IPS-18c (cell line): ENCODE data around the gene TJP2.
A peak's percentile ranks its signal among the peaks of the same experiment; 100 is the strongest.
"Not testable (repeated sequence)": the region's sequence is repeated elsewhere in the genome, so short reads cannot be mapped to it uniquely, and the experiment has no call there.

ENCODE experiments used
- H3K4me3 ChIP-seq: 2 replicates; pipeline ENCODE4 v1.7.0; 2013; ENCODE audit warnings: low read depth, mild to moderate bottlenecking, low read length, moderate library complexity; ENCODE audit not compliant: insufficient read depth
- H3K9me3 ChIP-seq: one replicate; pipeline ENCODE4 v1.6.1; 2013; ENCODE audit warnings: mild to moderate bottlenecking, low read length, moderate library complexity; ENCODE audit not compliant: control insufficient read depth, insufficient read depth

The TJP2 gene

GRCh38 chr9:69153707-69154521, 20.2 kb upstream of the TJP2 start:
- no peaks in the 10 kb centered on the region for H3K9me3 ChIP-seq

DNA sequence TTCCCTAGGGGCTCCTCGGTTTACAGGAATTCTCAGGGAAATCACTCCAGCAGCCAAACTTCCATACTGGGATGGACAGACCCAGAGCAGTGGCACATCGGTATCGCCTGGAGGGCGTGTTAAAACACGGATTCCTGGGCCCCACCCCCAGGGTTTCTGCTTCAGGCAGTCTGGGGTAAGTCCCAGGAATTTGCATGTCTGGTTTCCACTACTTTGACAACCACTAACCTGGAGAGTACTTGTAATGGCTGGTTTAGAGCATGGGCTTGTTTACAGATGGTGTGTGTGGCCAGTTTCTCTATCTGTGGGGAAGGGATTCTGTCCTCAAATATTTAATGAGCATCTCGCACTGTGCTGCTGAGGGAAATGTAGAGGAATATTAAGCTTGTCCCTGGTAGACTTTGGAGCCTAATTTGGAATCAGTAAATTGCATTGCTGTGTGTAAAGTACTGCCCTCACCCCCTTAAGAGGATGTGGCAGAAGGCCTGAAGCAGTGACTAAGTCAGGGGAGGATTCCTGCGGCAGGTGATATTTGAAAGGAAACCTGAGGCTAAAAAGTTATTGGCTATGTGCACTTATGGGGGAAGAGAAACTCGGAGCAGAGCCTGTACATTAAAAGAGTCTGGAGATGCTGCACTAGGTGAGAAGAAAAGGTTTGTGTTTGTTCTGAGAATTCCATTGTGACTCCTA, 18.6 kb upstream of the TJP2 start:
- Histone ChIP-seq H3K4me3 (no peak overlapping the region), H3K9me3 (no peaks in the 10 kb centered on the region)

More at GRCh38 chr9:69153707-69154521, 20.2 kb upstream of the TJP2 start:
- no peak overlapping the region for H3K4me3 ChIP-seq

- H3K4me3 ChIP-seq: no peak overlapping the region
- H3K9me3 ChIP-seq: no peaks in the 10 kb centered on the region
These were observed 16.2 kb upstream of the TJP2 start for GRCh38 chr9:69157751-69158466.

- Histone ChIP-seq H3K4me3 (no peak overlapping the region), H3K9me3 (no peaks in the 10 kb centered on the region)
These were observed 15.6 kb upstream of the TJP2 start for GRCh38 chr9:69158471-69158870.

DNA sequence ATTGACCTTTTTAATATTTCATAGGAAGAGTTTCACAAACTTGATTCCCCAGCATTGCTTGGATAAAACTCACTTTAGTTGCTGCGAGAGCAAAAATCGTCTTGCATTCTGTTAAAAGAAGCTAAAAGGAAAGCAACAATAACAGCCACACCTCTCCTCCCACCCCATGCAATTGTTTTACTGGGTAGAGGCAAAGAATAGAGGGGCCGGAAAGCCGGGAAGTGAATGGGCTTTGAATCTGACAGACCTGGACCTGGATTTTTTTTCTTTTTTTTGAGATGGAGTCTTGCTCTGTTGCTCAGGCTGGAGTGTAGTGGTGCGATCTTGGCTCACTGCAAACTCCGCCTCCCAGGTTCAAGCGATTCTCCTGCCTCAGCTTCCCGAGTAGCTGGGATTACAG, 9.5 kb upstream of the TJP2 start:
- H3K9me3 ChIP-seq, H3K4me3 ChIP-seq: not testable (repeated sequence)

GRCh38 chr9:69165581-69165980, 8.5 kb upstream of the TJP2 start:
- no peaks in the 10 kb centered on the region for H3K9me3 ChIP-seq
- H3K4me3 ChIP-seq: no peak overlapping the region

GRCh38 chr9:69168709-69169217, 5.3 kb upstream of the TJP2 start:
- Histone ChIP-seq H3K9me3 (no peaks in the 10 kb centered on the region), H3K4me3 (no peak overlapping the region)

DNA sequence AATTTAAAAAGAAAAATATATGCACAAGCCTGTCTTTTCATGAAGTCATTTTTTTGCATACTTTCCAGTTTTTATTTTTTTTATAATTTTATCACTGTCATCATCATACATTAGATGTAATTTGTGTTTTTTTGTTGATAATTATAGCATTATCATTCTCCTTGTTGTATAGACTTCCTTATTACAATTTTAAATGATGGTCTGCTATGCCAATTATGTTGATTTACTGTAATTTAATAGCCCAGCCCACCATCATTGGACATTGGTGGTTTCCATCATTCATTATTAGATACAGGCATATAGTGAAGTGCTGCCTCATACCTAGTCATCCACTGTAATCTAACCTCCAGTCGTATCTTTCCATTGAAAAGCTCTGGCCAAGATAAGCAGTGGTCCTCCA, 3.8 kb upstream of the TJP2 start:
- Histone ChIP-seq H3K4me3 (no peak overlapping the region), H3K9me3 (no peaks in the 10 kb centered on the region)

GRCh38 chr9:69171049-69171448, 3.0 kb upstream of the TJP2 start:
- H3K9me3 ChIP-seq: no peaks in the 10 kb centered on the region
- H3K4me3 ChIP-seq: no peak overlapping the region

GRCh38 chr9:69171517-69171916, 2.6 kb upstream of the TJP2 start:
- Histone ChIP-seq H3K4me3 (no peak overlapping the region), H3K9me3 (no peaks in the 10 kb centered on the region)

- Histone ChIP-seq H3K9me3 (no peaks in the 10 kb centered on the region), H3K4me3 (no peak overlapping the region)
These were observed 1.2 kb upstream of the TJP2 start for GRCh38 chr9:69172895-69173294.

GRCh38 chr9:69173497-69173890, 583 bp upstream of the TJP2 start:
- peak overlapping the region; percentile 71 for H3K4me3 ChIP-seq
- no peaks in the 10 kb centered on the region for H3K9me3 ChIP-seq

DNA sequence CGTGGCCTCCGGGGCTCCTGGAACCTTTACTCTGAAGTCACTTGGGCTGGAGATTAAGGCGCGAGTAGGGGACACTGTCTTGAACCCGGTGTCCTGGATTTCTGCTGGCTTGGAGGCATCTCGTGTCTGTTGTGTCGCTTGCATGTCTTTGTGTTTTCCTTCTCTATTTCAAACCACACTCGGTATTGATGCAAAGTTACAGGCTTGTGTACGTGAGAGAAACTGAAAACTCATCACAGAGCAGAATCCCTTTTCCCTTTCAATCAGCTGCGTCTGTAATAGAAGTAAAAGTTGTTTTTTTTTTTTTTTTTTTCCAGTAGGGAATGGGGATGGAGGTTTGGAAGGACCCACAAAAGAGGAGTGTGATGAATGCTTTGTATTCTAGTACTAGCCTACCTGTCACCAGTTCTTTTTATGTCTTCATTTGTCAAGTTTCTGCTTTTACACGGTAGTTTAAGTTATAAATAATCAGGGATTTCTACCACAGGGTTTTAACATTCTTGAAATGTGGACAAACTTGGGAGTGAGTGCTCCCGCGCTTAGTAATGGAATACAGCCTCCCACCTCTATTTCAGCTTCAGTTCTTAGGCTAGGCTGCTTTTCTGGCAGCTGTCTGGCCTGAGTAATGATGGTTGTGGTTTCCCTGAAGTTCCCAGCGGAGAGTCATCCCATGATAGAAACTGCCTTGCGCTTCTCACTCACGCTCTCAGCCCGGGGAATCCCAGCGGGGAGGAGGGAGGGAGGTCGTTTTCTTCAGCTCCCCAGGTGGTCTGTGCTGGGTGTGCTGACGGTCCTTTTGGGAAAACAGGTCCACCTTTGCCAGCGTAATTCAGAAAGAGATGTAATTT, 763 bp downstream of the TJP2 start:
- H3K4me3 ChIP-seq: peak overlapping the region; percentile 71
- no peaks in the 10 kb centered on the region for H3K9me3 ChIP-seq

- Histone ChIP-seq H3K4me3 (peak overlapping the region; percentile 71; the same call in 1 of the 2 replicates), H3K9me3 (no peaks in the 10 kb centered on the region)
These were observed 1.4 kb downstream of the TJP2 start for GRCh38 chr9:69175486-69175885.

GRCh38 chr9:69176471-69177171, 2.5 kb downstream of the TJP2 start:
- Histone ChIP-seq H3K4me3 (no peak overlapping the region), H3K9me3 (no peaks in the 10 kb centered on the region)

GRCh38 chr9:69178583-69179011, 4.5 kb downstream of the TJP2 start:
- Histone ChIP-seq H3K4me3 (no peak overlapping the region), H3K9me3 (no peaks in the 10 kb centered on the region)
